Right ventricle myocardium inferior (tissue), 1 donor: Measurements from ENCODE around the gene MICAL2. TPM values are rescaled to one million over a fixed set of nuclear protein-coding genes. Genes with fewer than 3 reads are reported as not detected.

Source experiments
- ATAC-seq: fragments of 200-7000 bp; cut with Tn5 transposase; one replicate; pipeline ENCODE4 v1.9.1; 2020; ENCODE audit warnings: mild to moderate bottlenecking, moderate library complexity
- DNase-seq: peaks from one replicate; pipeline ENCODE4 v3.0.0; 2021; ENCODE audit errors: missing footprints
- intact Hi-C: fragments of 100-400 bp; cut with DNase I; formaldehyde crosslinking; loops from one replicate; pipeline ENCODE4 v1.11.0; 2022
- total RNA-seq: library from RNA; stranded (reverse); fragmentation: NEBNext Ultra II Directional; extraction: Animal tissue kit (Norgen Biotek cat#: 25700); gene quantifications from one replicate; pipeline ENCODE4 v1.2.1, GENCODE V29; 2021
- donor health status: DM: no; HTN: yes; CAD: no; lungs with severe emphysema.

Gene MICAL2
- total RNA-seq, 1 donor from 2014 or later: 42.0 TPM

DNA sequence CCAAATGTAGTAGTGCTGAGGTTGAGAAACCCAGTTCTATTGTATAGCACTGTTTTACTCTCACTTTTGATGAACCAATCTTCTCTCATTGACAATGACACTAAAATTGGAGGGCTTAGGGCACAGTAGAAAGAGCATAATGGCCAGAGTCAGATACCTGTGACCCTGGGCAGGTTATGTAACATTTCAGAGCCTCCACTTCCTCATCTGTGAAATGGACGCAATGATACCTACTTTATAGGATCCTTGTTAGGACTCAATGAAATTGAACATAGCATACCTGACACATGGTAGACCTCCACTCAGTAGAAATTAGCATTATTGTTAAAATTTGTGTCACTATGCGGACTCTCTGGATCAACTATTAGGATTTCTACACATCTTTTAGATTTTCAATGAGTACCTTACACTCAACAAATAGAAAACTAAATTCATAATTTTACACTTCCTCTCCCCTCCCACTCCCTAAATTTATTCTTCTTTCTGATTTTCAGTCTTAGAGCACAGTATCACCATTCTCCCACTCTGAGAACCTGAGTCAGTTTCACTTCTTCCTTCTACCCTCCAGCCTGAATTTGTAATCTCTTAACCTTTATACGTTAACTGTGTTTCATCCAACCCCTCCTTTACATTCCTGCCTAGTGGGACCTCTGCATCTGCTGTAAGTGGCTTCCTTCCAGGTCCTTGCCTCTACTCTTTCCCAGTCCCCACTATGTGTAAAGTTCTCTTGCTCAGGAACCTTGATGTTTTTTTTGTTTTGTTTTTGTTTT lies 78.3 kb downstream of the MICAL2 start:
- DNase-seq (no peak), ATAC-seq (no peak)
- intact Hi-C loops: no loop called here

DNA sequence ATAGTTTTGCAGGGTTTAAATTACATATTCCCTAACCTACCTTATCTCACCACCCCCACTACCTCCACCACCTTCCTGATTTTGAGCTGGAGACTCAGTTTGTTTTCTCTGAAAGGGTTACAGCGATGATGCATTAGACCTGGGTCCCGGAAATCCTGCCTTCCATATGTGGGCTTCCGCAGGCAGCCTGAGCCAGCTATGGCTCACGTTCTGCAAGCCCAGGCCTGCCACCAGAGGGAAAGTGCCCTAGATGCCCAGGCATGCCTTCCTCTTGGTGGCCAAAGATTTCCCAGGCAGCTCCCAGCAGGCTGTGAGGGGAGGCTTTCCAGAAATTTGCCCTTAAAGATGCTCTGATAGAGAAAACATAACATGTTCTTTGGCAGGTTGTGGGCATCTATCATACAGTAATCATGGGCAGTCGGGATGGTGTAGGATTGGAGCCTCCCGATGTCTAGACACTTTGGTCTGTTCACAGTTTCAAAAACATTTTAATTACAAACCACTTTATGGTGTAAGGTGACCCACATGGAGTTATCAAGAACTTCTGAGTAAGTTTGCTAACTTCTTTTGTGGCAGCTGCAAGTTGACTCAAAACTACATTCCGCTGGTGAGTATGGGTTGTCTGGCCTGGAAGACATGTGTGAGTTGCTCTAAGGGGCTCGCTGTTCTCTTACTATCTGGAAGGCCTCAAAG lies 79.3 kb downstream of the MICAL2 start:
- intact Hi-C loops: no loop called here
- ATAC-seq: no peak
- no peak for DNase-seq

DNA sequence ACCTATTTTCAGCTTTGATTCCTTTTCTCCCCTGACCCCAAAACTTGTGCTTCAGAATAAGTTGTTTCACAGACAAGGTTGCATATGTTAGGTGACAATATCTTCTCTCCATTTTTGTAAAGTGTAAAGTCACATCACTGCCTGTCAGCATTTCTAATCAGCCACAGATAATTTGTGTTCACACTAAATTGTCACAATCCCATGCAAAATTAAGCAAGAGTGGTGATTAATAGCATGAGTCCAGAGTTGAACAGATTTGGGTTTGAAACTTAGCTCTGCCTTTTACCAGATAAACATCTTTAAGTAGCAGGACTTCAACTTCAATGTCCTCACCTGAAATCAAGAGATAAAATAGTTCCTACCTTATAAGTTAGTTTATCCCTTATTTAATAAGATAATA lies 80.1 kb downstream of the MICAL2 start:
- DNase-seq (no peak), ATAC-seq (no peak)
- intact Hi-C loops: no loop called here

DNA sequence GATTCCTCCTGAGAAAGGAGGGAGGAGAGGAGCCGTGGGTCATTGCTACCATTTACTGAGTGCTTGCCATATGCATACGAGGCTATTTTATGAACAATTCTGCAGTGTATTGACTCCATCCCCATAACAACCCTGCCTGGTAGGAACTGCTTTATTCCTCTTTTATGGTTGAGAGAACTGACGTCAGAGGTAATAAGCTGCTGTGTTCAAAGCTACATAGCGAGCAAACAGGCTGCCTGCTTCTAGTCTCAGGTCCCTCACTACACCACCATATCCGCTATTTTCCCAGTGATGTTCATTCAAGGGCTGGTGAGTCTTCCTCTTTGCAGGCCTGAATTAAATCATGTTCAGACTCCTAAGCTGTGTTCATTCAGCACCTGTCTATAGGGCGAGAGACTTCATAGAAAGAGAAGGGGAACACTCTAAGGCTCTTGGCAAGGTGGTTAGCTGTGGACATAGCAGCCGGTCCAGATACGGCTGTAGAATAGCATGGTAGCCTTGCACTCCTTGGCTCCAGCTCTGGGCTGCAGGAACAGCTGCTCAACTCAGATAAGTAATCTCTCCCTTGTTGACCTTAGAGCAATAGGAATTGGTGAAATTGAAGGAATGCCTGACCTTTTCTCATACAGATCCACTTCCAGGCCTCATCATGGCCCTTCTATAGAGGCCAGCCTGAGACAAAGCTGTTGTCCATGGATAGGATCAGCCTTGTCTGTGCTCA lies 82.6 kb downstream of the MICAL2 start:
- intact Hi-C loops: no loop called here
- peak; percentile 40 for ATAC-seq
- no peak for DNase-seq

DNA sequence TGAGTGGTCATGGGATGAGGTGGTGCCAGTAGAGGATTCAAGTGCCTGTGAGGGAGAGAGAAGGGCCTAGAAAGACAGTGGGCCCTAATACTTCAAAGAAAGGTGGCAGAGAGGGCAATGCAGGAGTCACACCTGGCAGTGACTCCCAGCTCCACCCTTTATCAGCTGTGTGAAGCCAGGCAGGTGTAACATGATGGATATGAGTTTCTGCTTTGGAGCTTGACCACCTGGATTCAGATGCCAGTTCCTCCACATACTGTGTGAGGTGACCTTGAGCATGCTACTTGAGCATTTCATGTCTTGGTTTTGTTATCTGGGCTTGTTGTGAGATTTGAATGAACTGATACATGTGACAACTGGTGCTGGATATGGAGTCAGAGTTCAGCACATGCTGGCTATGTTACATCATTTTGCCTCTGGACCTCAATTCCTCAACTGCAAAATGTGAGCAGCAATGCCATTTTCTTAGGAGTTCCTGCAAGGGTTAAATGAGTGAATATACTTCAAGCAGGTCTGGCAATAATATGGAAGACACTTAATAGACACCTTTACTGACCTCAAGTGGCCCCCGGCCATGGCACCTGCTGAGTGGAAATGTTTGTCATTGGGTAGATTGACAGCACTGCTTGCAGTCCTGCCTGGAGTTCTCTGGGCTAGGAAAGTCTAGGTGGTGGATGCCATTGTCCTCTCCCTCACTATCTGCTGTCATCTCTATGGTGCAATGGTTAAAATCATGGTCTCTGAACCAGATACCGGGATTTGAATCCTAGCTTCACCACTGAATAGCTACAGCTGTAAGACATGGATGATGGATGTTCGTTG lies 83.3 kb downstream of the MICAL2 start:
- DNase-seq: no peak
- intact Hi-C loops: no loop called here

DNA sequence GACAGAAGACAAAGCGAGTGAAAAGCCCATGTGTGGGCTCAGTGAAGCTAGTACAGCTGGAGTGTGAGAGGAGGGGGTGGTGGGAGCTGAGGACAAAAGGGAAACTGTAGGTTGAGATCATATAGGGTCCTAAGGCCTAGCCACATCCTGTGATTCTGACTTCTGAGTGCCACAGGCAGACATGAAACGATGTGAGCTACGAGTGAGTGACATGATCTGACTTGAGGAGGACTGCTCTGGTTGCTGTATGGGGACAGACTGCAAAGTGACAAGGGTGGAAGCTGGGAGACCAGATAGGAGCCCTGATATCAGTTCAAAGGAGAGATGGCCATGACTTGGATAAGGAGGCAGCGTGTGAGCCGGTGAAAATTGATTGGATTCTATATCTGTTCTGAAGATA lies 85.4 kb downstream of the MICAL2 start:
- no peak for DNase-seq
- intact Hi-C loops: no loop called here
- ATAC-seq: no peak

More for the DNA sequence above, 83.3 kb downstream of the MICAL2 start:
- ATAC-seq: no peak

DNA sequence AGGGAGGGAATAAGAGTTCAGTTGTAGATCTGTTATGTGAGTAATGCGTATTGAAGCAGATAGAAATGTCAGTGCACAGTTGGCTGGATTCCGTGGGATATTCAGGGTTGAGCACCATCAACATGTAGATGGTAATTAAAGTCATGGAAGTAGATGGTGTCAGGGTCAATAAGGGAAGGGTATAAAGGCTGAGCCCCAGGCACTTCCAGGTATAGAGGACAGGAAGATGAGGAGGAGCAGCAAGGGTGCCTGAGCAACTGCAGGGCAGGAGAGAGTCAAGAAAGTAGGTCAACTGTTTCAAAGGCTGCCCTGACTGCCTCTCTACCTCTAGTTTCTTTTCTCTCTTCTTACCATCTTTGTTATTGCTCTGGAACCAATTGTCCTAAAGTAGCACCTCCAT lies 85.9 kb downstream of the MICAL2 start:
- no peak for ATAC-seq
- DNase-seq: no peak
- intact Hi-C loops: no loop called here

DNA sequence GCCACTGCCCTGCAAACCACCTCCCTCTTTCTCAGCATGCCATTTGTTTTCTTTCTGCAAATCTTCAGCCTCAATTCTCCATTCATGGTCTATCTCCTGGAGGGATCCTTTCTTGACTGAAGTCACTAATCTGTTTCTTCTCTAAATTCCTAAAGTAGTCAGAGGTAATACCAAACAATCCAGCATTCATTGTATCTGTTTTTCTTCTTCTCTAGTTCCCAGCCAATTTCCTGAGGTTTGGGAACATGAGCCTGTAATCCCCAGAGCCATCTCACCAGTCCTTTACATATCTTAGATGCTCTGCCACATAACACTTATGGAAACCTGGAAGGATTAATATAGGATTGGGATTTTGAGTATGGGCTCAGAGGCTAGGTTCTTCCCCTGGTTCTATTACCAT lies 86.5 kb downstream of the MICAL2 start:
- ATAC-seq: no peak
- intact Hi-C loops: no loop called here
- no peak for DNase-seq

DNA sequence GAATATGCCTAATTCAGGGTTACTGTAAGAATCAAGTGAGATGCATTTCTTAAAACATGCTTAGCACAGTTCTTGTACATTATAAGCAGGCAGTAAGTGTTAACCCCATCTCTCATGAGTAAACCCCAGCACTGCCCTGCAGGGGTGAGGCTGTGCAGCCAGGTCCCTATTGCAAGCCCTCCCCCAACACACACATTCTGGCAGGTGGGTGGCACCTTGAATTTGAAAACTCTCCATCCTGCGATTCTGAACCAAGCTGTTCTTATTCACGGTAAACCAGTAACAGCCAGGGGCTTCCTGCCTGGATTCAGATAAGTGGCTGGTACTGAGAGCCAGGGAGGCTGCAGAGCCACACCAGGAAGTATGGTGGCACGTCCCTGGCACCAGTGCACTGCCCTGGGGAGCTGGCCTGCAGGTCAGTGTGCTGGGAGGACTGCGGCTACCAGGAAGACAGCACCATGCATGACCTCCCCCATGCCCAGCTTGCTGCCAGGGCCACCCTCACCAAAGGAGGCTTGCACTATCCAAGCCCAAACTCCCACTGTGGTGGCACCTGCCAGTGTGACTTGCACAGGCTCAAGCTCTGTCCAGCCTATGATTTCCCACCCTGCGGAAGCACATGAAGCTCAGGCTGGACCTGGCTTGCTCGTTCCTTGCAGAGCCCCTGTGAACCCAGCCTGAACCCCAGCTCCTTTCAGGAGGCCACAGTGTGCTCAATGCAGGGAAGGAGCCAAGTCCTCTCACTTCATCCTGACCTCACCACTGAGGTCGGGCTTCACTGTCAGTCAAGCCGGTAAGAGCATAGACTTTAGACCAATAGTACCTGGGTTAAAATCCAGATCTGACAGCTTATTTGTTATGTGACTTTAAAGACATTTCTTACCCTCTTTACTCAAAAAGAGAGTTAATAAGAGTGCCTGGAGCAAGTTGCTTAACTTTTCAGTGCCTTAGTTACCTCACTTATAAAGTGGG lies 88.1 kb downstream of the MICAL2 start:
- intact Hi-C loops: no loop called here
- DNase-seq: no peak
- no peak for ATAC-seq

DNA sequence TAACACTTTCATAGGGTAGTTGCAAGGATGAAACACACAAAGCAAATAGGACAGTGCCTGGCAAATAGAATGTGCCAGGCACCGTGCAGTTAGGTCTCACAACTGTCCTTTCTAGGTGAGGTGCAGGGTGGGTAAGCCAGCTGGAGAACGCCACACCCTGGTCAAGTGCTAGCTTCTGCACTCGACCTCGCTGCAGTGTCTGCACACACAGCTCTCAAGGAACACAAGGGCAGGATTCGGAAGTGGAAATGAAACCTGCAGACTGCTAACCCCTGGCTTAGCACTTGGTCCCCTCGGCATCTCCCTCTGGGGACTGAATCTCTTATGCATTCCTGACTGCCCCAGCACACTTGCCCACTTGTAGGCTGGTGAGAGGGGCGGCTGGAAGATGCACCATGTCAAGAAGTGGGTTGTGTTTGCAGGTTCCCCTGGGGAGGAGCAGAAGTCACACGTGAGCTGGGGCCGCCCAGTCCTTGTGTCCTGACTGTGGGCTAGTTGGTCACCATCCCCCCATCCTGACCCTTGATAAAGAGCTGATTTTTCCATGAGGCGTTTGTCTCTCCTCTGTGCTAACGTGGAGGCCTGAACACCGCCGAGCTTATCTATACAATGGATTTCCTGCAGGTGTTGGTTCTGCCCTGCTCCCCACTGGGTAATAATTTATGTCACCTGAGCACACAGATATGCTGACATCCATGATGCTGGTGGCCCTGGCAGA lies 89.0 kb downstream of the MICAL2 start:
- peak; percentile 67 for DNase-seq
- intact Hi-C loops: no loop called here
- no peak for ATAC-seq

DNA sequence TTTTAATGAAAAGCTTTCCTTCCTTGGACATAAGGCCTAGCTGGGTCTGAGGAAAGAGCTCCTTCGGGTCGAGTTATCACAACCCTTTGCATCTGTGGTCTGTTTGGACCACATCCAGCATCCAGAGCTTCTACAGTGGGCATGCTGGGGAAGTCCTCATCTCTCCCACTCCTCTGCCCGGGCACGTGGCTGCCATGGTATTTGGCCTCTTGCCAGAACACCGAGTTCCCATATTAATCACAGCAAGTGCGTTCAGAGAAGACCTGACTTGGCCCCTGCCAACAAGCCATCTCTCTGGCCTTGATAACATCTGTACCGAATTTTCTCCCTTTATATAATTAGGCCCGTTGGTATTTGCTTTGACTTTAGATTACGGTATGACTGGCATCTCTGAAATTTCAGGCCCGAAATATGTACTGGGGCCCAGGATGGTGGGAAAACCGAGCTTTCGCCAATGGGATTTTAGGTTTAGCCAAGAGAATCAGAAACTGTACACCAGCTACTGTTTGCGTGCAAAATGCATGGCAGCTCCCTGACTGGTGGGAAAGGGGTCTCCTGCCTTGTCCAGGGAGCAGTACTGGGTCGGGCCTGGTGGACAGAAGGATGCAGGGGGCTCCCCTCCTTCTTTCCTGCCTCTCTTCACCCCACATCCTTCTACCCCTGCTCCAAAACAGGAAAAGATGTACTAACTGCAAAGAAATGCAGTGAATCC lies 90.0 kb downstream of the MICAL2 start:
- intact Hi-C loops: loop anchor here (2.0 kb wide), 1 partner anchor 20 kb away; no protein-coding TSS in a partner anchor
- DNase-seq (no peak), ATAC-seq (peak; percentile 6)

DNA sequence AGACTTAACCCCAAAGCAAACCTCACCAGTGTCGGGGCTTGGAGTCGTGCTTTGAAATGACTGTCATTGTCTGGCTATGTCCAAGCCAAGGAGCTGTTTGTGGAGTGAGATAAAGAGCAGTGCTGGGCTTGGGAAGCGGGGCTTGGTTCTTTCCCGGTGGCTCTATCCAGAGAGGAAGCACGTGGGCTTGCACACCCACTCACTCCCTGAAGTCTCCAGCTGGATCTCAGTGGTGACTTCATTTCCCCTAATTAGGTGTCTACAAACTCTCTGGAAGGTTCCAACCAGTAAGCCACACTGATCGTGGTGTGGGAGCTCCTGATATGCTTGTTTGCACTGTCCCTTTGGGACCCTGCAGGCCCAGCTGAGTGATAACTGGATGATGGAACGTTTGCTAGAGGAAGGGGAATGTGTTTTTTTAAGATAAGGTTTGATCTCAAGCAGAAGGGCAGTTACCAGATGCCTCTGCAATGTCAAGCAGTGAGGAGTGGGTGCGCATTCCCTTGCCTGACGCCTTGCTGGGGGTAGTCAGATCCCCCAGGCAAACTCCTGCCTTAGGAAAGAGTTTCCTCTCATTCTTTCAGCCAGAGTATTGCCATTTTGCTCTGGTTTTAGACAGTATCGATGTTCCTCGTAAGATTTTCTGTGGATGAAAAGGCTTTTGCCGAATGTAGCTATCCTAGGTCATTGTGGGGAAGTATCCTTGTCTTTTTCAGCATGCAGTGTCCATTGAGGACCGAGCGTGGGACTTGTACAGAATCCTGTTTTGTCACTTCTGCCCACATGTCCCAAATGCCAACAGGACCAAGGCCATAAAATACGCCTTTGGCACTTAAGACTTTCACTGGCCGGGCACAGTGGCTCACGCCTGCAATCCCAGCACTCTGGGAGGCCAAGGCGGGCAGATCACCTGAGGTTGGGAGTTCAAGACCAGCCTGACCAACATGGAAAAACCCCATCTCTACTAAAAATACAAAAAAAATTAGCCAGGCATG lies 90.9 kb downstream of the MICAL2 start:
- intact Hi-C loops: loop anchor here (2.0 kb wide), 1 partner anchor 20 kb away; no protein-coding TSS in a partner anchor
- ATAC-seq: peak; percentile 94
- peak; percentile 79 for DNase-seq

DNA sequence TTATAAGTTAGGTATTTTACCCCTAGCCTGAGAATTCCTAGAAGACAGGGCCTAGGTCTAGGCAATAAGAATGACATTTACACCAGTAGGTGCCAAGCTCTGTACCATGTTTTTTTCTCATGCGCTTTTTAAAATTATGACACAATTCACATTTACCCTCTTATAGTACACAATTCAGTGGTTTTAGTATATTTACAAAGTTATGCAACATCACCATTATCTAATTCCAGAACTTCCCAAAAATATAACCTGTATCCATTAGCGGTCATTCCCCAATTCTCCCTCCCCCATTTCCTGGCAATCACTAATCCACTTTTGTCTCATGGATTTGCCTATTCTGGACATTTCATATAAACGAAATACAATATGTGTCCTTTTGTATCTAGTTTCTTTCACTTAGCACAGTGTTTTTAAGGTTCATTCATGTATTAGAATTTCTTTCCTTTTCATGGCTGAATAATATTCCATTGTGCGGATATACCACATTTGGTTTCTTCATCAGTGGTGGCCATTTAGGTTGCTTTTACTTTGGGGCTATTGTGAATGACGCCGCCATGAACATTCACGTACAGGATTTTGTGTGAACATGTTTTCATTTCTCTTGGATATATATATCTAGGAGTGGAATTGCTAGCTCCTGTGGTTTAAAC lies 92.4 kb downstream of the MICAL2 start:
- no peak for DNase-seq
- ATAC-seq: no peak
- intact Hi-C loops: no loop called here

DNA sequence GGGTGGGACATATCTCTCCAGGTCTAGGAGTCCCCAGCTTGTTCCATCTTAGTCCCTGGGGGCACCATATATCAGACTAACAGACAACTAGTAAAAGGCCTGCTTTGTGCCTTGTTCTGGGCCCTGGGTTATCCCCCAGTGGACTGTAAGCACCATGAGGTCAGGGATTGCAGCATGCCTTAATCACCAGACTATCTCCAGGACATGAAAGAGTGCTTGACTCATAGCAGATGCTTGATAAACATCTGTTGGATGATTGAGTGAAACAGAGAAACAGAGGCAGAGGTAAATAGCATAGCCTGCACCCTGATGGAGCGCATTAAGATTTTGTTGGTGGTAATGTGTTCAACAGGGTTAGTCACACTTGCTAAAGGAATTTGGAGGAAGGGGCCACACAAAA lies 94.1 kb downstream of the MICAL2 start:
- ATAC-seq (no peak), DNase-seq (no peak)
- intact Hi-C loops: no loop called here

DNA sequence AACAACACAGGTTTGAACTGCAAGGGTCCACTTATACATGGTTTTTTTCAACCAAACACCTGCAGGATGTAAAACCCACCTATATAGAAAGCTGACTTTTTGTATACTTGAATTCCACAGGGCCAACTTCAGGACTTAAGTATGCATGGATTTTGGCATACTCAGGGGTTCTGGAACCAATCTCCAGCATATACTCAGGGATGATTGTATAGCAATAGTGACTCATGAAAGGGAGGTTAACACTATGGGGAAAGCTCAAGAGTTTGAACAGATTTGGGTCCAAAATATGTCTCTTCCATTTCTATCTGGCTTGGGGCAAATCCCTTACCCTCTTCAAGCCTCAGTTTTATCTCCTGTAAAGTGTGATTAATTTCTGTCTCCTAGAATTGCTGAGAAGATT lies 94.9 kb downstream of the MICAL2 start:
- DNase-seq (no peak), ATAC-seq (no peak)
- intact Hi-C loops: no loop called here
